Stimulated activated CD8-positive, alpha-beta memory T cell treated with anti-CD3 and anti-CD28 coated beads, Interleukin-12 subunit alpha, Interleukin-12 subunit beta, amount 100 ng/mL, for 4 hours (primary cell): Measurements from ENCODE around the gene DOCK3.
"Not testable (repeated sequence)": the region's sequence is repeated elsewhere in the genome, so short reads cannot be mapped to it uniquely, and the experiment has no call there.

Source experiments
- DNase-seq: peaks from one replicate; pipeline ENCODE4 v3.0.0-alpha.2; 2020; ENCODE audit warnings: low read depth

DOCK3 gene

GRCh38 chr3:51386852-51387229, 712.1 kb downstream of the DOCK3 start:
- no peak for DNase-seq

- DNase-seq, result not testable (repeated sequence)
Observed at GRCh38 chr3:51387281-51387680, 712.6 kb downstream of the DOCK3 start.

- no peak for DNase-seq
Observed at GRCh38 chr3:51388286-51389029, 713.7 kb downstream of the DOCK3 start.

- DNase-seq, result no peak
Observed at GRCh38 chr3:51389423-51390183, 714.9 kb downstream of the DOCK3 start.

- no peak for DNase-seq
Observed at GRCh38 chr3:51390246-51391074, 715.7 kb downstream of the DOCK3 start.

GRCh38 chr3:51391075-51391565, 716.4 kb downstream of the DOCK3 start, which contains the start of gene RBM15B:
RBM15B (plus strand) TSS chr3:51391285; CDS start chr3:51391400, 115 bp downstream.
- peak; percentile 96 for DNase-seq

- DNase-seq, result peak; percentile 42
Observed at GRCh38 chr3:51391566-51392354, 717.0 kb downstream of the DOCK3 start.

- DNase-seq, result no peak
Observed at GRCh38 chr3:51392355-51393133, 717.8 kb downstream of the DOCK3 start.

- DNase-seq, result no peak
Observed at GRCh38 chr3:51393134-51393495, 718.4 kb downstream of the DOCK3 start.

- DNase-seq, result no peak
Observed at GRCh38 chr3:51393564-51393963, 718.8 kb downstream of the DOCK3 start.

- DNase-seq, result no peak
Observed at GRCh38 chr3:51394541-51394940, 719.8 kb downstream of the DOCK3 start.

- no peak for DNase-seq
Observed at GRCh38 chr3:51395493-51396213, 720.9 kb downstream of the DOCK3 start.

GRCh38 chr3:51396401-51396800, 721.7 kb downstream of the DOCK3 start:
- no peak for DNase-seq

GRCh38 chr3:51397392-51397791, 722.7 kb downstream of the DOCK3 start:
- DNase-seq, result no peak

GRCh38 chr3:51398595-51399310, 724.0 kb downstream of the DOCK3 start:
- no peak for DNase-seq

- DNase-seq, result no peak
Observed at GRCh38 chr3:51400166-51400565, 725.4 kb downstream of the DOCK3 start.

GRCh38 chr3:51401735-51402134, 727.0 kb downstream of the DOCK3 start:
- DNase-seq, result no peak

- DNase-seq, result no peak
Observed at GRCh38 chr3:51403675-51404074, 728.9 kb downstream of the DOCK3 start.

- DNase-seq, result no peak
Observed at GRCh38 chr3:51408021-51408420, 733.3 kb downstream of the DOCK3 start.
